ENCODE measurements around the gene TSPEAR. TPM values are rescaled to one million over a fixed set of nuclear protein-coding genes. Genes with fewer than 3 reads are reported as not detected.
"Not testable (repeated sequence)": the region's sequence is repeated elsewhere in the genome, so short reads cannot be mapped to it uniquely, and the experiment has no call there.

Gene TSPEAR
- total and polyA plus RNA-seq, 10 donors: 0.02 to 0.22 (median 0.03) TPM; not detected in 7

GRCh38 chr21:44613386-44614155 lies 97.8 kb downstream of the TSPEAR start:
- DNase-seq: no peak
- WGBS, 5 donors: 90 to 92% (median 91%) methylated on average over 24 to 26 of the region's 26 CpGs
- H3K9me3 ChIP-seq: peaks cover 0 to 37% (median 34%) of the 10 kb centered on the region in 8 donors
- peaks cover 0 to 41% (median 0%) of the 10 kb centered on the region in 7 donors for H3K27me3 ChIP-seq (replicated peaks in 1 of 7)
- H3K27ac ChIP-seq: no peak overlapping the region
- H3K4me3 ChIP-seq: no peak overlapping the region
- TF ChIP-seq POLR2AphosphoS5 (IDR thresholded peaks at IDR 0.05): no peak
- TF ChIP-seq CTCF (IDR thresholded peaks at IDR 0.05 in 8 of 11, conservative IDR thresholded peaks at IDR 0.05 in 3 of 11): no peak
- no peak for TF ChIP-seq POLR2A (IDR thresholded peaks at IDR 0.05)
- peaks cover 0 to 7% (median under 1%) of the 10 kb centered on the region in 6 donors for H3K4me1 ChIP-seq
- intact Hi-C loops (cut with DNase I; ENCODE audit: low total_unique reads): no loop called here
- H3K36me3 ChIP-seq: no peaks in the 10 kb centered on the region

DNA sequence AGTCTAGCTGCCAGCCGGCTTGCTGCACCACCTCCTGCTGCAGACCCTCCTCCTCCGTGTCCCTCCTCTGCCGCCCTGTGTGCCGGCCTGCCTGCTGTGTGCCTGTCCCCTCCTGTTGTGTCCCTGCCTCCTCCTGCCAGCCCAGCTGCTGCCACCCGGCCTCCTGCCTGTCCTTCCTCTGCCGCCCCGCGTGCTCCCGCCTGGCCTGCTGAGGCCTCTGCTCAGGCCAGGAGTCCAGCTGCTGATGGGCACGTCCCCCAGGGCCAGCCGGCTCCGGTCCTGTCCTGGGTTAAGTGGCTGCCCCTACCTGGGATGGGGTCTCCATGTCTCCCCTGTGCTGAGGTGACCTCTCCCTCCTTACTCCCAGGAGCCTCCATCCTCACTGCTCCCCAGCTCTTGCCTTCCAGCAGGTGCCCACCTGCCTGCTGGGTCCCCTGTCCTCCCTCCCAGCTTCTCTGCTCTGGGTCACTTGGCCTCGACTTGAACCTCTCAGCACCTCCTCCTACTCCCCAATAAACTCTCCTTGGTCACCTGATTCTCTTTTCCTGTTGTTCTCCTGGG lies 98.6 kb downstream of the TSPEAR start:
- intact Hi-C loops (cut with DNase I; ENCODE audit: low total_unique reads): no loop called here
- peaks cover 0 to 40% (median 34%) of the 10 kb centered on the region in 8 donors for H3K9me3 ChIP-seq
- DNase-seq: no peak
- no peak overlapping the region for H3K27ac ChIP-seq
- H3K27me3 ChIP-seq (replicated peaks in 1 of 7): peaks cover 0 to 41% (median 0%) of the 10 kb centered on the region in 7 donors
- no peak overlapping the region for H3K4me3 ChIP-seq
- WGBS, 5 donors: 81 to 87% (median 86%) methylated on average over 13 of the region's 13 CpGs
- no peaks in the 10 kb centered on the region for H3K4me1 ChIP-seq
- no peaks in the 10 kb centered on the region for H3K36me3 ChIP-seq
- no peak for TF ChIP-seq POLR2A (IDR thresholded peaks at IDR 0.05)
- no peak for TF ChIP-seq CTCF (IDR thresholded peaks at IDR 0.05 in 8 of 11, conservative IDR thresholded peaks at IDR 0.05 in 3 of 11)
- no peak for TF ChIP-seq POLR2AphosphoS5 (IDR thresholded peaks at IDR 0.05)

DNA sequence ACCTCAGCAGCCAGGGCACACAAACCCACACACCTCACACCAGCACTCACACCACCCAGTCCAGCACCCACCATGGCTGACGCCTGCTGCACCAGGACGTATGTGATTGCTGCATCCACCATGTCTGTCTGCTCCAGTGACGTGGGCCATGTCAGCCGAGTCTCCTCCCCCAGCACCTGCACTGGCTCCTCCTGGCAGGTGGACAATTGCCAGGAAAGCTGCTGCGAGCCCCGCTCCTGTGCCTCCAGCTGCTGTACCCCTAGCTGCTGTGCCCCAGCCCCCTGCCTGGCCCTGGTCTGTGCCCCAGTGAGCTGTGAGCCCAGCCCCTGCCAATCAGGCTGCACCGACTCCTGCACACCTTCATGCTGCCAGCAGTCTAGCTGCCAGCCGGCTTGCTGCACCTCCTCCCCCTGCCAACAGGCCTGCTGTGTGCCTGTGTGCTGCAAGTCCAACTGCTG lies 99.3 kb downstream of the TSPEAR start, which contains the start of gene KRTAP10-8:
TSS of gene KRTAP10-8 (plus strand) at position 51 of the 458 bp plus-strand sequence. CDS start at position 73, 22 bp downstream.
- Histone ChIP-seq H3K4me1 (no peaks in the 10 kb centered on the region), H3K9me3 (peaks cover 0 to 40% (median 34%) of the 10 kb centered on the region in 8 donors), H3K27ac (no peak within 1 kb of the TSS), H3K4me3 (no peak within 1 kb of the TSS), H3K36me3 (no peaks in the 10 kb centered on the region), H3K27me3 (replicated peaks in 1 of 7) (peaks cover 0 to 41% (median 0%) of the 10 kb centered on the region in 7 donors)
- 81 to 94% (median 90%) methylated on average over 6 to 8 of the region's 8 CpGs for WGBS, 5 donors
- intact Hi-C loops (cut with DNase I; ENCODE audit: low total_unique reads): no loop called here
- TF ChIP-seq POLR2AphosphoS5 (IDR thresholded peaks at IDR 0.05) (no peak), CTCF (IDR thresholded peaks at IDR 0.05 in 8 of 11, conservative IDR thresholded peaks at IDR 0.05 in 3 of 11) (no peak), POLR2A (IDR thresholded peaks at IDR 0.05) (no peak)
- DNase-seq: no peak

DNA sequence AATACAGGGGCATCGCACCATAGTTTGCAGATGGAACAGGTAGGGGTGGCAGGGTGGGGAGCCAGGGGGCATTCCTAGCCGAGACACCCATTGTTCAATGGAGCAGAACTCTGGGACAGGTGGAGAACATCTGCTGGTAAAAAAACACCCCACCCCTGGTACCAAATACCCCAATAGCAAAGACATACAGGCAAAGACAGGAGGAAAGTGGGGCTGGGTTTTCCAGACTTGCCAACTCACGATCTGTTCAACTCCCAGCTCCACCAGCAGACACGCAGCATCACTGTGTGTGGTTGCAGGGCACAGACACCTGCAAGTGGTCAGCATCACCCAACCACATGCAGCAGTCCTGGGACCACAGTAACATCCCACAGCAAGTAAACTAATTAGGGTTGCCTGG lies 99.8 kb downstream of the TSPEAR start:
- TF ChIP-seq POLR2AphosphoS5 (IDR thresholded peaks at IDR 0.05) (no peak), CTCF (IDR thresholded peaks at IDR 0.05 in 8 of 11, conservative IDR thresholded peaks at IDR 0.05 in 3 of 11) (no peak), POLR2A (IDR thresholded peaks at IDR 0.05) (no peak)
- H3K9me3 ChIP-seq: peaks cover 0 to 41% (median 34%) of the 10 kb centered on the region in 8 donors
- intact Hi-C loops (cut with DNase I; ENCODE audit: low total_unique reads): no loop called here
- H3K36me3 ChIP-seq: no peaks in the 10 kb centered on the region
- 80 to 95% (median 85%) methylated on average over 4 of the region's 4 CpGs for WGBS, 5 donors
- no peaks in the 10 kb centered on the region for H3K4me1 ChIP-seq
- no peak for DNase-seq
- peaks cover 0 to 40% (median 0%) of the 10 kb centered on the region in 7 donors for H3K27me3 ChIP-seq (replicated peaks in 1 of 7)
- no peak overlapping the region for H3K27ac ChIP-seq
- H3K4me3 ChIP-seq: no peak overlapping the region

GRCh38 chr21:44610157-44610843 lies 101.1 kb downstream of the TSPEAR start:
- H3K4me1 ChIP-seq; H3K4me3 ChIP-seq; DNase-seq; intact Hi-C loops (cut with DNase I; ENCODE audit: low total_unique reads); H3K27ac ChIP-seq; H3K36me3 ChIP-seq: not testable (repeated sequence)
- H3K27me3 ChIP-seq (replicated peaks in 1 of 7): peaks cover 0 to 30% (median 0%) of the 10 kb centered on the region in 7 donors
- H3K9me3 ChIP-seq: peaks cover 0 to 46% (median 34%) of the 10 kb centered on the region in 8 donors
- 91 to 95% (median 94%) methylated on average over 7 of the region's 7 CpGs for WGBS, 5 donors

All from spleen (tissue), 11 donors.